T-helper 2 cell treated with Interferon-gamma antibody and Interleukin-4, amounts not matched to agents 100 ng/mL and 5 ng/mL, for 36 hours (primary cell): ENCODE results near the gene SMIM9. TPM values are rescaled to one million over a fixed set of nuclear protein-coding genes. Genes with fewer than 3 reads are reported as not detected.
"Not testable (repeated sequence)": the region's sequence is repeated elsewhere in the genome, so short reads cannot be mapped to it uniquely, and the experiment has no call there.

Experiments
- intact Hi-C: fragments of 100-400 bp; cut with micrococcal nuclease; formaldehyde crosslinking; loops from one replicate; pipeline ENCODE4 v1.15.1; 2023
- total RNA-seq: library from RNA; stranded (reverse); gene quantifications from 2 replicates; pipeline ENCODE4 v1.2.3, GENCODE V29; 2022

Gene SMIM9
- total RNA-seq, 1 donor from 2014 or later, result not detected

- intact Hi-C loops, result not testable (repeated sequence)
Measured at GRCh38 chrX:154816326-154816898, 18.1 kb downstream of the SMIM9 start.

DNA sequence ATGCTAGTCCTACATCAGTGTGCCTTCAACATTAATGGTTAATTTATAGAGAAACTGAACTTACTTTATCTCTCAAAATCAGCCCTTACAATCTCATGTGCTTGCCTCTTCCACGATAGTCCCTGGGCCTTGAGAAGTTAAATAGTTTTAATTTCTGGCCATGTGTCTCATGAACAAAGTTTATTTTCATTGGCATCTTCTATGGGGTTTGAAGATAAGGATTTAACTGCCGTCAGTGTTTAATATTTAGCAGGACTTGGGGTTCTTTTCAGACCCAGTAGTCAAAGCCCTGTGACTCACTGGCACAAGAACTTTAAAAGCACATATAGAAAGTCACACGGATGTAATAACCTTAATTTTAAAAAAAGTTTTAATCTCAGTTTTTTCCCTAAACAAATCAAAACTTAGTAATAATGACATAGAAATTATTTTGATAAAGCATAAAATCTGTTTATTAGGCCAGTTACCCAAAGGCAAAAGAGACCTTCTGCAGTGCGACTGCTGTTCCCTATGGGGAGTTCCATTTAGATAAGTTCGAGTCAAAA, 19.1 kb downstream of the SMIM9 start:
- intact Hi-C loops, result no loop called here

- intact Hi-C loops, result no loop called here
Measured at GRCh38 chrX:154813801-154814200, 20.7 kb downstream of the SMIM9 start.

GRCh38 chrX:154812341-154813101, 21.9 kb downstream of the SMIM9 start:
- intact Hi-C loops, result no loop called here

DNA sequence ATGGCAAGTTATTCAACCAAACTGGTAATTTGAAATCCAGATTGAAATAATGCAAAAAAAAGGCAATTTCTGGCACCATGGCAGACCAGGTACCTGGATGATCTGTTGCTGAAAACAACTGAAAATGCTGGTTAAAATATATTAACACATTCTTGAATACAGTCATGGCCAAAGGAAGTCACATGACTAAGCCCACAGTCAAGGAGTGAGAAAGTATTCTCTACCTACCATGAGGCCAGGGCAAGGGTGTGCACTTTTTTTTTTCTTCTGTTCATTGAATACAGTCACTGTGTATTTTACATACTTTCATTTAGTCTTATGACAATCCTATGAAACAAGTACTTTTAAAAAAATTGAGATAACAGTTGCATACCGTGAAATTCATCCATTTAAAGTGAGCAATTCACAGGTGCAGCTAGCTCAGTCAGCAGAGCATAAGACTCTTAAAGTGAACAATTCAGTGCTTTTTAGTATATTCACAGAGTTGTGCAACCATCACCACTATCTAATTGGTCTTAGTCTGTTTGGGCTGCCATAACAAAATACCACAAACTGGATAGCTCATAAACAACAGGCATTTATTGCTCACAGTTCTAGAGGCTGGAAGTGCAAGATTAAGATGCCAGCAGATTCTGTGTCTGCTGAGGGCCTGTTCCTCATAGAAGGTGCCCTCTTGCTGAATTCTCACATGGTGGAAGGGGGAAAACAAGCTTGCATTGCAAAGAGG, 24.4 kb downstream of the SMIM9 start:
- intact Hi-C loops, result no loop called here

DNA sequence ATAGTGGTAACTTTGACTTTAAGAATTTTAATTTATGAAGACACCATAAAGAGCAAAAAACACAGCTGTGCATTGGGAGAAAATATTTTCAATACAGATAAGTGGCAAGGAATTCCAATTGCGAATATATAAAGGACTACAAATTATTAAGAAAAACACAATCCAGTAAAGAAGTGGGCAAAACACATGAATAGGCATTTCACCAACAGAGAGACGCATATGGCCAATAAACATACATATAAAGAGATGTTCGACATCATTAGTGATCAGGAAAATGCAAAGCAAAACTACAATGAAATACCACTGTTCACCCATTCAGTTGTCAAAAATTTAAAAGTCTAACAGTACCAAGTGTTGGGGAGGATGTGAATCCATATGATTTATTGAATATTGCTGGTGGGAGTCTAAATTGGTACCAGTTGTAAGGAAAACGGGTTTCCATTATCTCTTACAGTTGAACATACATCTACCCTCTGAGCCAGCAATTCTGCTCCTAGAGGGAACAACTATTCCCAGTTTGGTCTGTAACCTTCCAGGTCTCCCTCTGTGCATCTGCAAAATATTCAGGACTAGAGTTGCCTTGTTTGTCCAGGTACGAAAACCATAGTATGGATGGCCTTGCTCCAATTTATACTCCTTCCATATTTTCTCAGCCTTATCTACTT, 27.5 kb downstream of the SMIM9 start:
- intact Hi-C loops, result no loop called here

DNA sequence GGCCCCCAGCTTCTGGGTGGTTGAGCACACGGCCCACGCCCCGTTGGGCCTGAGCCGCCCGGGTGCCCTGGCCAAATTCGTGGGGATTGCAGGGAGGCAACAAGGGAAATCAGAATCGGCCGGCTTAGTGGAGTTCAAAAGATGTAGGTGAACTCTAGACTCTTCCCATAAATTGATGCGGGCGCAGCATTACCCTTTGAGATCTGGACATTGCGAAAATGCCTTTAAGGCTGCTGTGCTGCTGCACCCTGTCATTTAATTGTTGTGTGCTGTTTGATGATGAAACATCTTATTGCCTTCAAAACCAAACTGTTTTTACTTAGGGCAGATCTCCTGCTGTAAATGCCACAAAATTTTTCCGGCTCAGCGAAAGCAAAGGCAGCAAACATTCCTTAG, 28.8 kb downstream of the SMIM9 start:
- intact Hi-C loops, result loop anchor here (2.0 kb wide), 1 partner anchor 43 kb away; the partner anchor contains the start of gene DKC1

GRCh38 chrX:154804957-154805695, 29.3 kb downstream of the SMIM9 start, which contains the start of gene MPP1:
Gene MPP1, minus strand, starts transcription at chrX:154805485. Its CDS starts 112 bp downstream, at chrX:154805373.
- intact Hi-C loops, result loop anchor here (2.0 kb wide), 1 partner anchor 42 kb away; the partner anchor contains the start of gene DKC1

DNA sequence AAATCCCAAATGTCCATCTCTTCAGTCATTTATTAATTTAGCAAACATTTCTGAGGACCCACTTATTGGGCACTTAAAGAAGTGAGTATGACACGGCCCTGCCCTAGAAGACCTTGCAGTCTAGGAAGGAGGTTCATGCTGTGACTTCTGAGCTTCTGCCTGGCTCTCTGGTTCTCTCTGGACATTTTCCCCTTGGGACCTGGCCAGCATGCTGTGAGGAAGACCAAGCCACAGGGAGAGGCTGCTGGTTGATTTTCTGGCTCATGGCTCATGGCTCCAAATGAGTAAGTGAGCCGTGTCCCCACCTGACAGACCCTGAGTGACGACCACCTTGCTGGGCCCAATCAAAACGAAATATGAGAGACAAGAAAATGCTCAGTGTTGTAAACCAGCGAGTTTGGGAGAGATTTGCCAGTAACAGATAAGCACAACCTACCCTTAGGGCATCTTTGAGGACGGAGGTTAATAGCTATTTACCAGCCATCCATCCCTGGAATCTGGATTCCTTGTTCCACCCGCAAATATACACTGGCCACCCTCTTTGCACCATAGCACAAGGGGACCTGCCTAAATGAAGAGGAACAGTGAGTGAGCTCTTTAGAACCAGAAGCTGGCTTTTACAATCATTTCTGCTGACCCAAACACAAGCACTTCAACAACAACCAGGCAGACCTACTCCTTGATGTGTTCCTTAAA, 30.1 kb downstream of the SMIM9 start:
- intact Hi-C loops, result loop anchor here (2.0 kb wide), 1 partner anchor 42 kb away; the partner anchor contains the start of gene DKC1

DNA sequence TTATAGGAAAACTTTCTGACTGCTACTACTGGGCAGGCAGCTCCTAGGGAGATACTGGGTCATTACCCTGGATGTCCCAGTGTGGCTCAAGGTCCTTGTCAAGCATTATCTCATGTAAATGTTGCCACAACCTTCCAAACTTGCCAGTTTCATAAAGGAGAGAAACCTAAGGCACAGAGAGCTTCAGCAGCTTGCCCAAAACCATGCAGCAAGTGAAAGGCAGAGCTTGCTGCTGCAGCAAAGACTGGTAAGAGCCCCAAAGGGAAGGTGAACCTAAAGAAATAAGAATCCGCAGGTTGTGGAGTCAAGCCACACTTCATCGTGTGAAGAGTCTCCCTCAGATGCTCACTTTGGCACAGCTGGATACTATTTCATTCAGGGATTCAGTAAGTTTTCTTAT, 31.5 kb downstream of the SMIM9 start:
- intact Hi-C loops, result no loop called here

- intact Hi-C loops, result no loop called here
Measured at GRCh38 chrX:154800478-154801210, 33.8 kb downstream of the SMIM9 start.

- intact Hi-C loops, result no loop called here
Measured at GRCh38 chrX:154799556-154800348, 34.7 kb downstream of the SMIM9 start.

GRCh38 chrX:154797006-154797405, 37.5 kb downstream of the SMIM9 start:
- intact Hi-C loops, result no loop called here

- intact Hi-C loops, result no loop called here
Measured at GRCh38 chrX:154795016-154795415, 39.4 kb downstream of the SMIM9 start.

DNA sequence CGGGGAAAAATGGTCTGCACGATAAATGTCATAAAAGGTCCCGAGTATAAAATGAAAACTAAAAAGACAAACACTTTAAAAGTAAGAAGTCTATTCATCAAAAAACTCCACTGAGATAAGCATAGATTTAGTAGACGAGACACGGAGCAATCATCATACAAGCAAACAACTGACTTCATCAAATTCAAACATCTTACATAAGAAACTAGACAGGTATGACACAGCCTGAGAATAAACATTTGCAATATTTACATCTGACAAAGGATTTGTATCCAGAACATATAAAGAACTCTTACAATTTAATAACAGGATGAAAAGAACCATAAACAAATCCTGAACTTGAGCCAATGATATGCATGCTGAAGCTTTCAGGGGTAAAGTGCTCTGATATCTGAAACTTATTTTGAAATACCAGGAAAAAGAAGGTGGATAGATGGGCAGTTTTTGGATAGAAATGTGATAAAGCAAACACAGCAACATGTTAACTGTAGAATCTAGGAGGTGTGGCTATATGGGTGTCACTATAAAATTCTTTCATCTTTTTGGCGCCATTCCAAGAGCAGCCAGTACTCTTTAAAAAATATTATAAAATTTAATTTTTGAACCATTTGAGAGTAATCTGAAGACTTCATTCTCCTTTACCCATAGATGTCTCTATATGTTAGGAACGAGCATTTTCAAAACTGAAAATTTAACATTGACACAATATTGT, 41.2 kb downstream of the SMIM9 start:
- intact Hi-C loops, result no loop called here

GRCh38 chrX:154791939-154792338, 42.5 kb downstream of the SMIM9 start:
- intact Hi-C loops, result no loop called here

DNA sequence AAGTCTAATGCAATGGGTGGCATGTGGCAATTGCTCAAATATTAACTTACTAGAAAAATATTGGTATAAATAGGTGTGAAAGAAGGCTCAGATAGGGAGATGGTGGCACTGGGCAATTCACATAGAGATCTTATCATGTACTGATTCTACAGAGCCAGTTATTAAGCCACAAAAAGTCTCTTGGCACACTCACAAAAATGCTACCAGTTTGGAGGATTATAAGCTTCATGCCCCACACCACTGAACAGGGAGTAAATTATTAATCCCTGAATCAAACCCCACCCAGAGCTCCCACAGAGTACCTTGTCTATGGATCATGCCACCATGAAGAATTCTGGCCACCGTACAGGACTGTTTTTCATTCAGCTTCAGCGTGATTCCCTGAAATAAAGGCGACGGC, 43.0 kb downstream of the SMIM9 start:
- intact Hi-C loops, result no loop called here

DNA sequence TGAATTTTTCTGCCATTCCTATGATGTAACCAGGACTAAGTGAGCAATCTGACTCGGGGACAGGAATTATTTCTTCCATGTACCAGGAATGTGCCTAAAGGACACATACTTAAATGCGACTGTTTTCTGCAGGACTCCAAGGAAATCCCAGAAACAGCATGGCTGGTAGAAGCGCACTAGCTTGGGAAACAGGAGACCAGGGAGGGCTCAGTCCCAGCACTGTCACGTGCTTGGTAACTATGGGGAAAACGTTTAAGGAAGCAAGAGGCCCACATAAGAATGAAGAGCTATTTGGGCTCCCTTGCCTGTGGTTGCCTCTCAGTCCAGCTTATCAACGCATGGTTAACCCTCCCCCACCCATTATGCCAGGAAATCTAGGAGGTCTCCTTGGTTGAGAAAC, 48.7 kb downstream of the SMIM9 start:
- intact Hi-C loops, result no loop called here
